ENCODE measurements around the gene WNT7A.

GRCh38 chr3:13927295-13927694 lies 47.4 kb upstream of the WNT7A start:
- TF ChIP-seq YY1 (IDR thresholded peaks at IDR 0.05; ENCODE audit: insufficient read depth, insufficient read length) (no peak), SUZ12 (IDR thresholded peaks at IDR 0.05; ENCODE audit: extremely low read depth, insufficient read depth, insufficient read length) (no peak)

Measured in NT2/D1 (cell line).